Measurements from ENCODE around the gene FHOD3. TPM values are rescaled to one million over a fixed set of nuclear protein-coding genes. Genes with fewer than 3 reads are reported as not detected.
"Not testable (repeated sequence)": the region's sequence is repeated elsewhere in the genome, so short reads cannot be mapped to it uniquely, and the experiment has no call there.

The FHOD3 gene
- total RNA-seq, 2 donors from 2014 or later = 66.0 to 114 TPM

DNA sequence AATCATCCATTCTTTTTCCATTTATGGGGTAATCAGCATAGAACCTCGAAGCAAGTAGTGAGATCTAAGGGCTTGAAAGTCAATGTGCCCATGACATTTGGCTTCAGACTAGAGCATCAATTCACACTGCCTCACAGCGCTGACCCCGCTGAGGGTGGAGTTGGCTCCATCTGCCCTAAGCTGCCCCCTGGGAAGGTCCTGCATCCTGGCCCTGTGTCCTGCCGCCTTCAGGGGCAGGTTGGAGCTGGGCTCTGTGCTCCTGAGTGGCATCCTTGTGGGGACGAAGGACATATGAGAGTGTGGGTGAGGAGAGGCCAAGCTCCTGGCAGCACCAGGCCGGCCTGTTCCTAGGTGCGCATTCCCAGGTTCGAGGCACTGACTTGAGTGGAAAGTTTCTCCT, 249.4 kb downstream of the FHOD3 start:
- Histone ChIP-seq H3K4me3 (no peak overlapping the region), H3K27ac (peak overlapping the region in 1 of 2 donors; percentile 35), H3K27me3 (no peaks in the 10 kb centered on the region), H3K36me3 (no peaks in the 10 kb centered on the region), H3K9me3 (no peaks in the 10 kb centered on the region), H3K4me1 (peaks cover 0 to 37% of the 10 kb centered on the region in 2 donors)
- DNase-seq (ENCODE audit: low spot score) = no peak
- TF ChIP-seq, protein P1, sequence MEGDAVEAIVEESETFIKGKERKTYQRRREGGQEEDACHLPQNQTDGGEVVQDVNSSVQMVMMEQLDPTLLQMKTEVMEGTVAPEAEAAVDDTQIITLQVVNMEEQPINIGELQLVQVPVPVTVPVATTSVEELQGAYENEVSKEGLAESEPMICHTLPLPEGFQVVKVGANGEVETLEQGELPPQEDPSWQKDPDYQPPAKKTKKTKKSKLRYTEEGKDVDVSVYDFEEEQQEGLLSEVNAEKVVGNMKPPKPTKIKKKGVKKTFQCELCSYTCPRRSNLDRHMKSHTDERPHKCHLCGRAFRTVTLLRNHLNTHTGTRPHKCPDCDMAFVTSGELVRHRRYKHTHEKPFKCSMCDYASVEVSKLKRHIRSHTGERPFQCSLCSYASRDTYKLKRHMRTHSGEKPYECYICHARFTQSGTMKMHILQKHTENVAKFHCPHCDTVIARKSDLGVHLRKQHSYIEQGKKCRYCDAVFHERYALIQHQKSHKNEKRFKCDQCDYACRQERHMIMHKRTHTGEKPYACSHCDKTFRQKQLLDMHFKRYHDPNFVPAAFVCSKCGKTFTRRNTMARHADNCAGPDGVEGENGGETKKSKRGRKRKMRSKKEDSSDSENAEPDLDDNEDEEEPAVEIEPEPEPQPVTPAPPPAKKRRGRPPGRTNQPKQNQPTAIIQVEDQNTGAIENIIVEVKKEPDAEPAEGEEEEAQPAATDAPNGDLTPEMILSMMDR (IDR thresholded peaks at IDR 0.05) = no peak

DNA sequence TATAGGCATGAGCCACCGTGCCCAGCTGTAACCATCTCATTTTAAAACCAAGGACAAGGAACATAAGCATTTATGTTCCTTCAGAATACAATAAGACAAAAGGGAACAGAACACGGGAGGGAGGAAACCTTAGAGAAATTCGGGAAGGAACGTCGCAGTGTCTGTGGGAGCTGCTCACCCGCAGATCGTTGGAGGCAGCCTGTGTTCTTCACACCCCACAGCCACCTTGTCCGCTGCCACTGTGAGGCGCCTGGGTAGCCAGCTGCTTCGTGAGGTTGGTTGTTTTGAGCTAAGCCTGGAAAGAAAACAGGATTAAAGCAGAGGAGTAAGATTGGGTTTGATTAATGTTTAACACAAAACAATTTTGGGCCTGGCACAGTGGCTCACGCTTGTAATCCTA, 250.0 kb downstream of the FHOD3 start:
- DNase-seq (ENCODE audit: low spot score) = no peak
- H3K4me3 ChIP-seq = no peak overlapping the region
- TF ChIP-seq, protein P1 (IDR thresholded peaks at IDR 0.05) = no peak
- H3K36me3 ChIP-seq = no peaks in the 10 kb centered on the region
- peak overlapping the region in 1 of 2 donors; percentile 35 for H3K27ac ChIP-seq
- H3K4me1 ChIP-seq = peaks cover 0 to 37% of the 10 kb centered on the region in 2 donors
- no peaks in the 10 kb centered on the region for H3K27me3 ChIP-seq
- no peaks in the 10 kb centered on the region for H3K9me3 ChIP-seq

- not testable (repeated sequence) for H3K27ac ChIP-seq; H3K27me3 ChIP-seq; H3K4me3 ChIP-seq; H3K9me3 ChIP-seq; DNase-seq (ENCODE audit: low spot score); H3K36me3 ChIP-seq
- H3K4me1 ChIP-seq = peaks cover 0 to 11% of the 10 kb centered on the region in 2 donors
Observed at GRCh38 chr18:36551274-36551673, 253.8 kb downstream of the FHOD3 start.

DNA sequence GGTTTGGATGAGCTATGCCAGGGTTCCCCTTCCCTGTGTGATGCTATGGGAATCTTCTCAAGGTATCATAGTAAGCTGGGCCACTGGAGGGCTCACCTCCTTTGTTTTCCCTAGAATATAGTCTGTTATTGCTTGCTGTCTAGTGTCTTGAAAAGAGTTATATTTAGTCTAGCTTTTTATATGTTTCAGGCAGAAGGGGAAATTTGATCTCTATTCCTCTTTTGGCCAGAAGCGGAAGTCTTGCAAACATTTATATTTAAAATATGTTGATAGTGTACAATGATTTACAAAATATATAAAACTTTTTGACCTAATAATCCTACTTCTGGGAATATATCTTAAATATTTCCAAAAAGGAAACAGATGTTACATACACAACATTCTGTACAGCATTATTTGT, 260.7 kb downstream of the FHOD3 start:
- TF ChIP-seq, protein P1 (IDR thresholded peaks at IDR 0.05) = no peak
- Histone ChIP-seq H3K36me3 (no peaks in the 10 kb centered on the region), H3K9me3 (no peaks in the 10 kb centered on the region), H3K4me1 (peaks cover 0 to 10% of the 10 kb centered on the region in 2 donors), H3K4me3 (no peak overlapping the region), H3K27ac (no peak overlapping the region), H3K27me3 (no peaks in the 10 kb centered on the region)
- DNase-seq (ENCODE audit: low spot score) = no peak

DNA sequence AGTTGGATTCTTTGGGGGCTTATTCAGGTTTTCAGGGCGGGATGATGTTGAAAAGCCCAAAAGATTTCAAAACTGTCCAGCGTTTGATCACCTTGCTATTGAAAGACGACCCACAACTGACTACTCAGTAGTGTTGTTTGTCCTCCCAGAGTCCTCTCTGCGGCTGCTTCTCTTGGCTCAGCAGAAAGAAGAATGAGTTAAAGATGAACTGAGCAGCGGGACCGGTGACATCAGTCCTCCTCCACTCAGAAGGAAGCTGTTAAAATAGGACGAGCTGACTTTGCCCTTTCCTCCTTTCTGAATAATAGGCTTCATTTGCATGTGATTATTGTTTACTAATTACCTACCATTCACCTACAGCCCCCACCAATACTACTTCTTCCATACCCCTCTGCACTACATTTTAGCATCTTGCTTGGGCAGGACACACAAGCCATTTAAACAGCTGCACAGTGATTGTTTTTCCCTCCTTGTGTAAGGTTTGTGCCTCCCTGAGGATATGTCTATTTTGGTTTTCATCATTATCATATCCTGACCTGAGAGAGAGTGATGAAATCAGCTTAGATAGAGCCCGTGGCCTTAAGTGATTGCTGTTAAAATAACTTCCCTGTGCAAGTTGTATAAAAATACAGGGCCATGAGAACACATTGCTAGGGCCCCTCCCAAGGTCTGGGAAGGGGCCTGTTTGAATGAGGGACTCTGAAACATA, 261.8 kb downstream of the FHOD3 start:
- H3K4me1 ChIP-seq = peaks cover 0 to 14% of the 10 kb centered on the region in 2 donors
- H3K27ac ChIP-seq = no peak overlapping the region
- no peaks in the 10 kb centered on the region for H3K9me3 ChIP-seq
- no peaks in the 10 kb centered on the region for H3K27me3 ChIP-seq
- H3K36me3 ChIP-seq = no peaks in the 10 kb centered on the region
- TF ChIP-seq, protein P1 (IDR thresholded peaks at IDR 0.05) = no peak
- no peak for DNase-seq (ENCODE audit: low spot score)
- H3K4me3 ChIP-seq = no peak overlapping the region

DNA sequence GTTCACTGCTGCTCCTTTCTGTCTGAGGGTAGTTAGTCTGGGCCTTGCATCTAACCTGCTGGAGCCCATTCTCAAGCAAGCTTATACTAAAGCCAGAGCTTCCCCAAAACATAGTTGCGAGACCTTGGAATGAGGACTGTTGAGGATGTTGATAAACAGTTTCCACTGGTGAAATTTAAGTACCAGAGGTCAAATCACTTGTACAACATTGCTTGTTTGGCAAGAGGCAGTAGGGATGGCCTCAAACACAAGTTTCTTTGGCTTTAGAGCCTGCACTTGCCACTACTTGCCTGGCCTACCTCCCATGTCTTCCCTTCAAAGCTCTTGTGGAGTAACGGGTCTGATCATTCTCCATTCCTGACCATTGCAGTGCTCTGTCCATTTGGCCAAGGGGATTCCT, 262.7 kb downstream of the FHOD3 start:
- peaks cover 0 to 22% of the 10 kb centered on the region in 2 donors for H3K4me1 ChIP-seq
- H3K27ac ChIP-seq = no peak overlapping the region
- no peaks in the 10 kb centered on the region for H3K9me3 ChIP-seq

More for the DNA sequence above, 262.7 kb downstream of the FHOD3 start:
- Histone ChIP-seq H3K36me3 (no peaks in the 10 kb centered on the region), H3K4me3 (no peak overlapping the region), H3K27me3 (no peaks in the 10 kb centered on the region)
- DNase-seq (ENCODE audit: low spot score) = no peak
- TF ChIP-seq, protein P1 (IDR thresholded peaks at IDR 0.05) = no peak

Measured in right atrium auricular region (tissue), 2 donors.